ENCODE results near the gene MAPK7.

The MAPK7 gene

GRCh38 chr17:19402171-19402570 lies 23.9 kb downstream of the MAPK7 start:
- Histone ChIP-seq H3K36me3 (ENCODE audit: low read length) (no peaks in the 10 kb centered on the region), H2AFZ (ENCODE audit: low read depth, low read length, severe bottlenecking) (no peak overlapping the region), H3K27me3 (ENCODE audit: low read length) (no peaks in the 10 kb centered on the region), H3K4me3 (ENCODE audit: insufficient read depth, low read length, poor library complexity, severe bottlenecking) (no peak overlapping the region), H4K20me1 (ENCODE audit: low read depth, low read length) (no peaks in the 10 kb centered on the region), H3K4me2 (ENCODE audit: low read depth, low read length, poor library complexity, severe bottlenecking) (no peak overlapping the region), H3K9me2 (replicated peaks; ENCODE audit: insufficient read depth, low read length) (no peaks in the 10 kb centered on the region), H3K9ac (ENCODE audit: low read length) (no peak overlapping the region), H3K27ac (ENCODE audit: low read depth, low read length) (no peak overlapping the region), H3K9me3 (ENCODE audit: insufficient read depth, low read length) (no peaks in the 10 kb centered on the region), H3K79me2 (ENCODE audit: insufficient read depth, low read length) (no peaks in the 10 kb centered on the region), H3F3A (ENCODE audit: insufficient read depth) (no peaks in the 10 kb centered on the region)
- TF ChIP-seq EZH2phosphoT487 (conservative IDR thresholded peaks at IDR 0.05; ENCODE audit: low read length): no peak
- TF ChIP-seq CTCF (IDR thresholded peaks at IDR 0.05; ENCODE audit: insufficient read depth, low read length, poor library complexity, severe bottlenecking): no peak

- no peak overlapping the region for H2AFZ ChIP-seq (ENCODE audit: low read depth, low read length, severe bottlenecking)
- H3K79me2 ChIP-seq (ENCODE audit: insufficient read depth, low read length): no peaks in the 10 kb centered on the region
- no peak overlapping the region for H3K4me3 ChIP-seq (ENCODE audit: insufficient read depth, low read length, poor library complexity, severe bottlenecking)
- TF ChIP-seq CTCF (IDR thresholded peaks at IDR 0.05; ENCODE audit: insufficient read depth, low read length, poor library complexity, severe bottlenecking) (no peak), EZH2phosphoT487 (conservative IDR thresholded peaks at IDR 0.05; ENCODE audit: low read length) (no peak)
- no peaks in the 10 kb centered on the region for H4K20me1 ChIP-seq (ENCODE audit: low read depth, low read length)
- no peaks in the 10 kb centered on the region for H3K9me2 ChIP-seq (replicated peaks; ENCODE audit: insufficient read depth, low read length)
- no peaks in the 10 kb centered on the region for H3K36me3 ChIP-seq (ENCODE audit: low read length)
- H3K4me2 ChIP-seq (ENCODE audit: low read depth, low read length, poor library complexity, severe bottlenecking): no peak overlapping the region
- H3K27ac ChIP-seq (ENCODE audit: low read depth, low read length): no peak overlapping the region
- no peaks in the 10 kb centered on the region for H3F3A ChIP-seq (ENCODE audit: insufficient read depth)
- no peaks in the 10 kb centered on the region for H3K27me3 ChIP-seq (ENCODE audit: low read length)
- no peak overlapping the region for H3K9ac ChIP-seq (ENCODE audit: low read length)
- no peaks in the 10 kb centered on the region for H3K9me3 ChIP-seq (ENCODE audit: insufficient read depth, low read length)
Measured at GRCh38 chr17:19403021-19403420, 24.7 kb downstream of the MAPK7 start.

- Histone ChIP-seq H2AFZ (ENCODE audit: low read depth, low read length, severe bottlenecking) (no peak overlapping the region), H3K9me2 (replicated peaks; ENCODE audit: insufficient read depth, low read length) (no peaks in the 10 kb centered on the region), H4K20me1 (ENCODE audit: low read depth, low read length) (no peaks in the 10 kb centered on the region), H3K4me3 (ENCODE audit: insufficient read depth, low read length, poor library complexity, severe bottlenecking) (no peak overlapping the region), H3K79me2 (ENCODE audit: insufficient read depth, low read length) (no peaks in the 10 kb centered on the region), H3K9me3 (ENCODE audit: insufficient read depth, low read length) (no peaks in the 10 kb centered on the region), H3K36me3 (ENCODE audit: low read length) (no peaks in the 10 kb centered on the region), H3K27ac (ENCODE audit: low read depth, low read length) (no peak overlapping the region), H3K27me3 (ENCODE audit: low read length) (no peaks in the 10 kb centered on the region), H3K9ac (ENCODE audit: low read length) (no peak overlapping the region), H3F3A (ENCODE audit: insufficient read depth) (no peaks in the 10 kb centered on the region), H3K4me2 (ENCODE audit: low read depth, low read length, poor library complexity, severe bottlenecking) (no peak overlapping the region)
- TF ChIP-seq CTCF (IDR thresholded peaks at IDR 0.05; ENCODE audit: insufficient read depth, low read length, poor library complexity, severe bottlenecking): no peak
- no peak for TF ChIP-seq EZH2phosphoT487 (conservative IDR thresholded peaks at IDR 0.05; ENCODE audit: low read length)
Measured at GRCh38 chr17:19404264-19404663, 26.0 kb downstream of the MAPK7 start.

Measured in SU-DHL-6 (cell line).